HEK293 (cell line): ENCODE results near the gene COL4A1.

Source experiments
- REST ChIP-seq: fragments of 450-650 bp; formaldehyde crosslinking; IDR thresholded peaks from 2 replicates; pipeline ENCODE4 v1.5.1; 2016; ENCODE audit warnings: missing biosample characterization, missing genetic modification characterization
- YY1 ChIP-seq: fragments of 450-650 bp; formaldehyde crosslinking; IDR thresholded peaks from 2 replicates; pipeline ENCODE4 v1.5.1; 2018; ENCODE audit warnings: missing biosample characterization, missing genetic modification characterization
- YY2 ChIP-seq: fragments of 450-650 bp; formaldehyde crosslinking; IDR thresholded peaks from 2 replicates; pipeline ENCODE4 v1.5.1; 2016; ENCODE audit warnings: missing biosample characterization, missing genetic modification characterization
- ZEB2 ChIP-seq: fragments of 450-650 bp; formaldehyde crosslinking; IDR thresholded peaks from 2 replicates; pipeline ENCODE4 v1.5.1; 2016; ENCODE audit warnings: missing biosample characterization, missing genetic modification characterization
- ZNF138 ChIP-seq: fragments of 450-650 bp; formaldehyde crosslinking; IDR thresholded peaks from 2 replicates; pipeline ENCODE4 v1.5.1; 2016; ENCODE audit warnings: missing biosample characterization, missing genetic modification characterization, borderline replicate concordance
- ZNF423 ChIP-seq: fragments of 450-650 bp; formaldehyde crosslinking; IDR thresholded peaks from 2 replicates; pipeline ENCODE4 v1.5.1; 2016; ENCODE audit warnings: missing biosample characterization, missing genetic modification characterization
- ZNF513 ChIP-seq: fragments of 450-650 bp; IDR thresholded peaks from 2 replicates; pipeline ENCODE4 v1.5.1; 2018; ENCODE audit warnings: missing biosample characterization, missing genetic modification characterization
- ZNF610 ChIP-seq: fragments of 450-650 bp; formaldehyde crosslinking; IDR thresholded peaks from 2 replicates; pipeline ENCODE4 v1.5.1; 2016; ENCODE audit warnings: missing biosample characterization, missing genetic modification characterization, borderline replicate concordance
- ZNF623 ChIP-seq: fragments of 450-650 bp; formaldehyde crosslinking; IDR thresholded peaks from 2 replicates; pipeline ENCODE4 v1.5.1; 2016; ENCODE audit warnings: missing biosample characterization, missing genetic modification characterization
- ZNF677 ChIP-seq: fragments of 450-650 bp; IDR thresholded peaks from 2 replicates; pipeline ENCODE4 v1.5.0; 2018; ENCODE audit warnings: missing biosample characterization, mild to moderate bottlenecking, missing genetic modification characterization, moderate library complexity
- TF ChIP-seq, protein P1 (sequence below): fragments of 450-650 bp; formaldehyde crosslinking; IDR thresholded peaks from 2 replicates; pipeline ENCODE4 v1.5.1; 2016; ENCODE audit warnings: missing biosample characterization, missing genetic modification characterization
- TF ChIP-seq, protein P2 (sequence below): fragments of 450-650 bp; formaldehyde crosslinking; IDR thresholded peaks from 2 replicates; pipeline ENCODE4 v1.5.1; 2017; ENCODE audit warnings: missing biosample characterization, missing genetic modification characterization
- TF ChIP-seq, protein P3 (sequence below): IDR thresholded peaks from 2 replicates; pipeline ENCODE4 v1.6.1; 2011; ENCODE audit warnings: mild to moderate bottlenecking, low read depth, low read length, borderline replicate concordance
- TF ChIP-seq, protein P4 (sequence below): fragments of 450-650 bp; formaldehyde crosslinking; IDR thresholded peaks from 2 replicates; pipeline ENCODE4 v1.5.1; 2016; ENCODE audit warnings: missing biosample characterization, missing genetic modification characterization

- TF ChIP-seq YY2 (tag by site-specific recombination) (no peak), ZNF623 (tag by site-specific recombination) (no peak), ZEB2 (tag by site-specific recombination) (no peak), ZNF677 (tag by site-specific recombination) (no peak), YY1 (tag by site-specific recombination) (no peak), ZNF138 (no peak), REST (tag by site-specific recombination) (no peak), ZNF513 (tag by site-specific recombination) (no peak), ZNF423 (tag by site-specific recombination) (no peak), ZNF610 (tag by site-specific recombination) (no peak)
- TF ChIP-seq, protein P1, sequence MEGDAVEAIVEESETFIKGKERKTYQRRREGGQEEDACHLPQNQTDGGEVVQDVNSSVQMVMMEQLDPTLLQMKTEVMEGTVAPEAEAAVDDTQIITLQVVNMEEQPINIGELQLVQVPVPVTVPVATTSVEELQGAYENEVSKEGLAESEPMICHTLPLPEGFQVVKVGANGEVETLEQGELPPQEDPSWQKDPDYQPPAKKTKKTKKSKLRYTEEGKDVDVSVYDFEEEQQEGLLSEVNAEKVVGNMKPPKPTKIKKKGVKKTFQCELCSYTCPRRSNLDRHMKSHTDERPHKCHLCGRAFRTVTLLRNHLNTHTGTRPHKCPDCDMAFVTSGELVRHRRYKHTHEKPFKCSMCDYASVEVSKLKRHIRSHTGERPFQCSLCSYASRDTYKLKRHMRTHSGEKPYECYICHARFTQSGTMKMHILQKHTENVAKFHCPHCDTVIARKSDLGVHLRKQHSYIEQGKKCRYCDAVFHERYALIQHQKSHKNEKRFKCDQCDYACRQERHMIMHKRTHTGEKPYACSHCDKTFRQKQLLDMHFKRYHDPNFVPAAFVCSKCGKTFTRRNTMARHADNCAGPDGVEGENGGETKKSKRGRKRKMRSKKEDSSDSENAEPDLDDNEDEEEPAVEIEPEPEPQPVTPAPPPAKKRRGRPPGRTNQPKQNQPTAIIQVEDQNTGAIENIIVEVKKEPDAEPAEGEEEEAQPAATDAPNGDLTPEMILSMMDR (tag by site-specific recombination), result no peak
- TF ChIP-seq, protein P2, sequence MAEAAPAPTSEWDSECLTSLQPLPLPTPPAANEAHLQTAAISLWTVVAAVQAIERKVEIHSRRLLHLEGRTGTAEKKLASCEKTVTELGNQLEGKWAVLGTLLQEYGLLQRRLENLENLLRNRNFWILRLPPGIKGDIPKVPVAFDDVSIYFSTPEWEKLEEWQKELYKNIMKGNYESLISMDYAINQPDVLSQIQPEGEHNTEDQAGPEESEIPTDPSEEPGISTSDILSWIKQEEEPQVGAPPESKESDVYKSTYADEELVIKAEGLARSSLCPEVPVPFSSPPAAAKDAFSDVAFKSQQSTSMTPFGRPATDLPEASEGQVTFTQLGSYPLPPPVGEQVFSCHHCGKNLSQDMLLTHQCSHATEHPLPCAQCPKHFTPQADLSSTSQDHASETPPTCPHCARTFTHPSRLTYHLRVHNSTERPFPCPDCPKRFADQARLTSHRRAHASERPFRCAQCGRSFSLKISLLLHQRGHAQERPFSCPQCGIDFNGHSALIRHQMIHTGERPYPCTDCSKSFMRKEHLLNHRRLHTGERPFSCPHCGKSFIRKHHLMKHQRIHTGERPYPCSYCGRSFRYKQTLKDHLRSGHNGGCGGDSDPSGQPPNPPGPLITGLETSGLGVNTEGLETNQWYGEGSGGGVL (tag by site-specific recombination), result no peak
- TF ChIP-seq, protein P3, sequence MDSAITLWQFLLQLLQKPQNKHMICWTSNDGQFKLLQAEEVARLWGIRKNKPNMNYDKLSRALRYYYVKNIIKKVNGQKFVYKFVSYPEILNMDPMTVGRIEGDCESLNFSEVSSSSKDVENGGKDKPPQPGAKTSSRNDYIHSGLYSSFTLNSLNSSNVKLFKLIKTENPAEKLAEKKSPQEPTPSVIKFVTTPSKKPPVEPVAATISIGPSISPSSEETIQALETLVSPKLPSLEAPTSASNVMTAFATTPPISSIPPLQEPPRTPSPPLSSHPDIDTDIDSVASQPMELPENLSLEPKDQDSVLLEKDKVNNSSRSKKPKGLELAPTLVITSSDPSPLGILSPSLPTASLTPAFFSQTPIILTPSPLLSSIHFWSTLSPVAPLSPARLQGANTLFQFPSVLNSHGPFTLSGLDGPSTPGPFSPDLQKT, result no peak
- TF ChIP-seq, protein P4, sequence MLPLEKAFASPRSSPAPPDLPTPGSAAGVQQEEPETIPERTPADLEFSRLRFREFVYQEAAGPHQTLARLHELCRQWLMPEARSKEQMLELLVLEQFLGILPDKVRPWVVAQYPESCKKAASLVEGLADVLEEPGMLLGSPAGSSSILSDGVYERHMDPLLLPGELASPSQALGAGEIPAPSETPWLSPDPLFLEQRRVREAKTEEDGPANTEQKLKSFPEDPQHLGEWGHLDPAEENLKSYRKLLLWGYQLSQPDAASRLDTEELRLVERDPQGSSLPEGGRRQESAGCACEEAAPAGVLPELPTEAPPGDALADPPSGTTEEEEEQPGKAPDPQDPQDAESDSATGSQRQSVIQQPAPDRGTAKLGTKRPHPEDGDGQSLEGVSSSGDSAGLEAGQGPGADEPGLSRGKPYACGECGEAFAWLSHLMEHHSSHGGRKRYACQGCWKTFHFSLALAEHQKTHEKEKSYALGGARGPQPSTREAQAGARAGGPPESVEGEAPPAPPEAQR, result no peak
Observed at GRCh38 chr13:110107568-110108347, 199.2 kb downstream of the COL4A1 start.
